Smooth muscle cell (in vitro differentiated cells): ENCODE results near the gene TULP3. TPM values are rescaled to one million over a fixed set of nuclear protein-coding genes. Genes with fewer than 3 reads are reported as not detected.

ENCODE experiments used
- DNase-seq: peaks from one replicate; lab custom pipeline; 2025; ENCODE audit not compliant: unreplicated experiment; lab: John Stamatoyannopoulos, UW
- H2AFZ ChIP-seq: fragments of 200-600 bp; sonication (generic); 2 replicates; pipeline ENCODE4 v1.6.0; 2016; ENCODE audit warnings: antibody characterized with exemption, low read depth, mild to moderate bottlenecking
- H3F3A ChIP-seq: fragments of 200-600 bp; sonication (generic); 2 replicates; pipeline ENCODE4 v1.6.0; 2017; ENCODE audit warnings: antibody characterized with exemption, low read depth
- H3K27ac ChIP-seq: fragments of 200-600 bp; sonication (generic); 2 replicates; pipeline ENCODE4 v1.5.1; 2016; ENCODE audit warnings: low read depth, mild to moderate bottlenecking
- H3K27me3 ChIP-seq: fragments of 200-600 bp; sonication (generic); 2 replicates; pipeline ENCODE4 v1.6.1; 2016; ENCODE audit warnings: low read depth, mild to moderate bottlenecking
- H3K36me3 ChIP-seq: fragments of 200-600 bp; sonication (generic); 2 replicates; pipeline ENCODE4 v1.5.1; 2016; ENCODE audit warnings: low read depth
- H3K4me1 ChIP-seq: fragments of 200-600 bp; sonication (generic); 2 replicates; pipeline ENCODE4 v1.5.1; 2016; ENCODE audit warnings: low read depth
- H3K4me2 ChIP-seq: fragments of 200-600 bp; sonication (generic); 2 replicates; pipeline ENCODE4 v1.6.0; 2016; ENCODE audit warnings: mild to moderate bottlenecking
- H3K4me3 ChIP-seq: fragments of 200-600 bp; sonication (generic); 2 replicates; pipeline ENCODE4 v1.5.1; 2016; ENCODE audit warnings: mild to moderate bottlenecking
- H3K79me2 ChIP-seq: fragments of 200-600 bp; sonication (generic); 2 replicates; pipeline ENCODE4 v1.6.0; 2016; ENCODE audit warnings: low read depth, mild to moderate bottlenecking
- H3K9ac ChIP-seq: fragments of 200-600 bp; sonication (generic); 2 replicates; pipeline ENCODE4 v1.6.0; 2016; ENCODE audit warnings: low read depth
- H3K9me3 ChIP-seq: fragments of 200-600 bp; sonication (generic); replicated peaks from 2 replicates; pipeline ENCODE4 v1.5.1; 2016; ENCODE audit warnings: low read depth
- H4K20me1 ChIP-seq: fragments of 200-600 bp; sonication (generic); 2 replicates; pipeline ENCODE4 v1.6.0; 2016; ENCODE audit warnings: low read depth
- CTCF ChIP-seq: fragments of 200-600 bp; sonication (generic); IDR thresholded peaks from 2 replicates; pipeline ENCODE4 v1.5.1; 2017; ENCODE audit warnings: borderline replicate concordance, mild to moderate bottlenecking, antibody characterized with exemption; ENCODE audit not compliant: insufficient read depth, poor library complexity, severe bottlenecking
- WGBS: methylation state at CpG from one replicate; pipeline ENCODE4 v1.1.7; 2016; ENCODE audit warnings: low lambda C conversion rate; 5-methylcytosine and 5-hydroxymethylcytosine counted together
- polyA plus RNA-seq: library from polyadenylated mRNA; unstranded; fragments of >200 nt; fragmentation: Nextera tagmentation; extraction: Ambion mirVana; gene quantifications from 2 replicates; pipeline ENCODE4 v1.2.1, GENCODE V29; 2016
- total RNA-seq: library from RNA; depleted of rRNA; stranded (reverse); fragments of >200 nt; gene quantifications from 2 replicates; pipeline ENCODE4 v1.2.3, GENCODE V29; 2014

The TULP3 gene
- total and polyA plus RNA-seq, 2 experiments from 2014 or later = 33.7 to 40.6 TPM

GRCh38 chr12:2984249-2984648, 93.6 kb downstream of the TULP3 start:
- no peak for DNase-seq
- WGBS = 74% methylated on average over 5 of the region's 5 CpGs
- no peak overlapping the region for H3K4me2 ChIP-seq
- no peak overlapping the region for H2AFZ ChIP-seq
- H4K20me1 ChIP-seq = peaks cover 29% of the 10 kb centered on the region
- H3K27me3 ChIP-seq = no peaks in the 10 kb centered on the region
- H3F3A ChIP-seq = no peaks in the 10 kb centered on the region
- no peaks in the 10 kb centered on the region for H3K9me3 ChIP-seq
- H3K9ac ChIP-seq = no peak overlapping the region
- H3K79me2 ChIP-seq = no peaks in the 10 kb centered on the region
- no peak overlapping the region for H3K4me3 ChIP-seq
- no peaks in the 10 kb centered on the region for H3K4me1 ChIP-seq
- H3K27ac ChIP-seq = no peak overlapping the region
- TF ChIP-seq CTCF = no peak
- no peaks in the 10 kb centered on the region for H3K36me3 ChIP-seq

- no peak overlapping the region for H3K9ac ChIP-seq
- H3K9me3 ChIP-seq = no peaks in the 10 kb centered on the region
- 100% methylated on average over 1 of the region's 1 CpG for WGBS
- no peaks in the 10 kb centered on the region for H3F3A ChIP-seq
- H4K20me1 ChIP-seq = peaks cover 29% of the 10 kb centered on the region
- H3K4me2 ChIP-seq = no peak overlapping the region
- H2AFZ ChIP-seq = no peak overlapping the region
- H3K27me3 ChIP-seq = no peaks in the 10 kb centered on the region
- TF ChIP-seq CTCF = no peak
- no peak for DNase-seq
- H3K79me2 ChIP-seq = no peaks in the 10 kb centered on the region
- H3K4me3 ChIP-seq = no peak overlapping the region
- H3K4me1 ChIP-seq = no peaks in the 10 kb centered on the region
- H3K36me3 ChIP-seq = no peaks in the 10 kb centered on the region
- no peak overlapping the region for H3K27ac ChIP-seq
These were observed 94.0 kb downstream of the TULP3 start for GRCh38 chr12:2984698-2985097.

- H3K36me3 ChIP-seq = no peaks in the 10 kb centered on the region
- peaks cover 11% of the 10 kb centered on the region for H4K20me1 ChIP-seq
- WGBS = 93% methylated on average over 3 of the region's 3 CpGs
- no peak overlapping the region for H3K4me3 ChIP-seq
- no peak for TF ChIP-seq CTCF
- no peak overlapping the region for H3K4me2 ChIP-seq
- H3K4me1 ChIP-seq = no peaks in the 10 kb centered on the region
- no peak overlapping the region for H2AFZ ChIP-seq
- H3F3A ChIP-seq = no peaks in the 10 kb centered on the region
- no peaks in the 10 kb centered on the region for H3K27me3 ChIP-seq
- no peak overlapping the region for H3K9ac ChIP-seq
- no peak for DNase-seq
- no peak overlapping the region for H3K27ac ChIP-seq
- no peaks in the 10 kb centered on the region for H3K9me3 ChIP-seq
- peaks cover 4% of the 10 kb centered on the region for H3K79me2 ChIP-seq
These were observed 96.2 kb downstream of the TULP3 start for GRCh38 chr12:2986876-2987275.

GRCh38 chr12:2988494-2988893, 97.8 kb downstream of the TULP3 start:
- no peaks in the 10 kb centered on the region for H3K36me3 ChIP-seq
- H3K79me2 ChIP-seq = peaks cover 4% of the 10 kb centered on the region
- 91% methylated on average over 5 of the region's 5 CpGs for WGBS
- no peaks in the 10 kb centered on the region for H3F3A ChIP-seq
- no peaks in the 10 kb centered on the region for H3K4me1 ChIP-seq
- DNase-seq = no peak
- no peaks in the 10 kb centered on the region for H3K27me3 ChIP-seq
- no peak overlapping the region for H3K9ac ChIP-seq
- H4K20me1 ChIP-seq = peaks cover 6% of the 10 kb centered on the region
- TF ChIP-seq CTCF = no peak
- no peak overlapping the region for H3K4me3 ChIP-seq
- H3K4me2 ChIP-seq = no peak overlapping the region
- H3K9me3 ChIP-seq = no peaks in the 10 kb centered on the region
- H3K27ac ChIP-seq = no peak overlapping the region
- no peak overlapping the region for H2AFZ ChIP-seq
